ENCODE results near the gene FIGNL1.

FIGNL1 gene

DNA sequence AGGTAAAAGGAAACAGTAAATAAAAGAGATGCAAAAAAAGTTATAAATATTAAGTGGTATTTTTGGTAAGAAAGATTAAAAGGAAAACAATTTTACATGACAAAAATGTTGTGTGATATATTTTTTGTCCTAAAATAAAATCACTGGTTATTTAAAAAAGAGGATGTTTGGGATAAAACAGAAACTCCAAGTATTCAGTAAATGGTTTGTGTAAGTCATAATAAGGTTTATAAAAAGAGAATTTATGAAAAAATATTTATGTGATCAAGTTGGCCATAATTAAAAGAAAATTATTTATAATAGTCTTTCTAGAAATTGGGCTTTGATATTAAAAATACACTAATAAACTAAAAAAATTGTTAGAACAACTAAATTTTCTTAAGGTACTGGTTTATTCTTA lies 38.2 kb upstream of the FIGNL1 start:
- no peaks in the 10 kb centered on the region for H3K79me2 ChIP-seq (ENCODE audit: insufficient read depth, low read length)
- no peak overlapping the region for H3K27ac ChIP-seq (ENCODE audit: low read depth, low read length)
- peaks cover 9% of the 10 kb centered on the region; the same call in 1 of the 2 replicates for H3K9me3 ChIP-seq (ENCODE audit: insufficient read depth, low read length)
- H3K4me2 ChIP-seq (ENCODE audit: low read depth, low read length, poor library complexity, severe bottlenecking): no peak overlapping the region
- H3K27me3 ChIP-seq (ENCODE audit: low read length): 0 out of 2 replicates have a peak, but pooled peaks cover 4% of the 10 kb centered on the region
- TF ChIP-seq, protein P1, sequence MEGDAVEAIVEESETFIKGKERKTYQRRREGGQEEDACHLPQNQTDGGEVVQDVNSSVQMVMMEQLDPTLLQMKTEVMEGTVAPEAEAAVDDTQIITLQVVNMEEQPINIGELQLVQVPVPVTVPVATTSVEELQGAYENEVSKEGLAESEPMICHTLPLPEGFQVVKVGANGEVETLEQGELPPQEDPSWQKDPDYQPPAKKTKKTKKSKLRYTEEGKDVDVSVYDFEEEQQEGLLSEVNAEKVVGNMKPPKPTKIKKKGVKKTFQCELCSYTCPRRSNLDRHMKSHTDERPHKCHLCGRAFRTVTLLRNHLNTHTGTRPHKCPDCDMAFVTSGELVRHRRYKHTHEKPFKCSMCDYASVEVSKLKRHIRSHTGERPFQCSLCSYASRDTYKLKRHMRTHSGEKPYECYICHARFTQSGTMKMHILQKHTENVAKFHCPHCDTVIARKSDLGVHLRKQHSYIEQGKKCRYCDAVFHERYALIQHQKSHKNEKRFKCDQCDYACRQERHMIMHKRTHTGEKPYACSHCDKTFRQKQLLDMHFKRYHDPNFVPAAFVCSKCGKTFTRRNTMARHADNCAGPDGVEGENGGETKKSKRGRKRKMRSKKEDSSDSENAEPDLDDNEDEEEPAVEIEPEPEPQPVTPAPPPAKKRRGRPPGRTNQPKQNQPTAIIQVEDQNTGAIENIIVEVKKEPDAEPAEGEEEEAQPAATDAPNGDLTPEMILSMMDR (IDR thresholded peaks at IDR 0.05; ENCODE audit: insufficient read depth, low read length, poor library complexity, severe bottlenecking): no peak
- TF ChIP-seq EZH2phosphoT487 (conservative IDR thresholded peaks at IDR 0.05; ENCODE audit: low read length): no peak
- no peak overlapping the region for H3K4me3 ChIP-seq (ENCODE audit: insufficient read depth, low read length, poor library complexity, severe bottlenecking)
- no peaks in the 10 kb centered on the region for H3F3A ChIP-seq (ENCODE audit: insufficient read depth)
- H4K20me1 ChIP-seq (ENCODE audit: low read depth, low read length): no peaks in the 10 kb centered on the region
- H3K36me3 ChIP-seq (ENCODE audit: low read length): no peaks in the 10 kb centered on the region; the same call in 1 of the 2 replicates
- no peaks in the 10 kb centered on the region for H3K9me2 ChIP-seq (replicated peaks; ENCODE audit: insufficient read depth, low read length)
- H3K9ac ChIP-seq (ENCODE audit: low read length): no peak overlapping the region
- no peak overlapping the region for H2AFZ ChIP-seq (ENCODE audit: low read depth, low read length, severe bottlenecking)

DNA sequence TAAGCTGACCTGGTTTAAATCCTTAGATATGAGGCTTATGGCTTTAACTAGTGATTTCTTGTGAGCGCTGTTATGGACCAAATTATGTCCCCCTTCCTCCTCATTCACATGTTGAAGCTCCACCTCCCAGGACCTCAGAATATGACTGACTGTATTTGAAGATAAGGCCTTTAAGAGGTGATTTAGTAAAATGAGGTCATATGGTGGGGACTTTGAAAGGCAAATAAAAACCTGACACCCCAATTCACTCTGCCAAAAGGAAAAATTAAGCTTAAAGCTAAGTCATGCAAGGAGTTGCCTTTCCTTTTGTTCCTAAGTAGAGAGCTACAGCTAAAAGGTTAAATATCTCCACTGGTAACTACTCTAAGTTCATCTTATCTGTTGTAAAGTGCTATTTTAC lies 36.4 kb upstream of the FIGNL1 start:
- Histone ChIP-seq H3K9me2 (replicated peaks; ENCODE audit: insufficient read depth, low read length) (no peaks in the 10 kb centered on the region), H3K36me3 (ENCODE audit: low read length) (no peaks in the 10 kb centered on the region; the same call in 1 of the 2 replicates), H4K20me1 (ENCODE audit: low read depth, low read length) (no peaks in the 10 kb centered on the region), H3K4me2 (ENCODE audit: low read depth, low read length, poor library complexity, severe bottlenecking) (no peak overlapping the region), H3K9me3 (ENCODE audit: insufficient read depth, low read length) (peaks cover 9% of the 10 kb centered on the region; the same call in 1 of the 2 replicates), H3F3A (ENCODE audit: insufficient read depth) (no peaks in the 10 kb centered on the region), H2AFZ (ENCODE audit: low read depth, low read length, severe bottlenecking) (no peak overlapping the region), H3K79me2 (ENCODE audit: insufficient read depth, low read length) (no peaks in the 10 kb centered on the region), H3K9ac (ENCODE audit: low read length) (no peak overlapping the region), H3K27ac (ENCODE audit: low read depth, low read length) (no peak overlapping the region), H3K4me3 (ENCODE audit: insufficient read depth, low read length, poor library complexity, severe bottlenecking) (no peak overlapping the region), H3K27me3 (ENCODE audit: low read length) (0 out of 2 replicates have a peak, but pooled peaks cover 4% of the 10 kb centered on the region)
- TF ChIP-seq, protein P1 (IDR thresholded peaks at IDR 0.05; ENCODE audit: insufficient read depth, low read length, poor library complexity, severe bottlenecking): no peak

DNA sequence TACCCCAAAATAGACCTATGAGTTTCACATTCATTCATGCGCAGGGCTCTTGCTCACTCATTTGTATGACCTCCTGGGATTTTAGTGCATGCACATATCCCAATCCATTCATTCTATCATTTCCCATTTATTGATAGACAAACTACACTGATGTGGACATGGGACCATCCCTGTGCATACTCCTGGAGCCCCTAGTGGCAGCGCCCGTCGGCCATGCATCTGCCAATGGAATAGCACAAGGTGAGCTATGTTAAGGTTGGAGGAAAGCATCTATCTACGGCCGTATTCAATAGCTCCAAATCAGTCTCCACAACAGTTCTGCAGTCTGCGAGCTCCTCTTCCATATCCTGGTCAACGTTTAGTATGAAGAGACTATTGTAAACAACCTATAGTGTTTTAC lies 31.7 kb upstream of the FIGNL1 start:
- Histone ChIP-seq H3F3A (ENCODE audit: insufficient read depth) (no peaks in the 10 kb centered on the region), H3K4me2 (ENCODE audit: low read depth, low read length, poor library complexity, severe bottlenecking) (no peak overlapping the region), H3K9me2 (replicated peaks; ENCODE audit: insufficient read depth, low read length) (no peaks in the 10 kb centered on the region), H2AFZ (ENCODE audit: low read depth, low read length, severe bottlenecking) (no peak overlapping the region), H3K4me3 (ENCODE audit: insufficient read depth, low read length, poor library complexity, severe bottlenecking) (no peak overlapping the region), H3K27me3 (ENCODE audit: low read length) (no peaks in the 10 kb centered on the region), H3K27ac (ENCODE audit: low read depth, low read length) (no peak overlapping the region), H3K36me3 (ENCODE audit: low read length) (no peaks in the 10 kb centered on the region), H3K9ac (ENCODE audit: low read length) (no peak overlapping the region), H3K79me2 (ENCODE audit: insufficient read depth, low read length) (no peaks in the 10 kb centered on the region), H3K9me3 (ENCODE audit: insufficient read depth, low read length) (no peaks in the 10 kb centered on the region), H4K20me1 (ENCODE audit: low read depth, low read length) (no peaks in the 10 kb centered on the region)
- TF ChIP-seq EZH2phosphoT487 (conservative IDR thresholded peaks at IDR 0.05; ENCODE audit: low read length): no peak

DNA sequence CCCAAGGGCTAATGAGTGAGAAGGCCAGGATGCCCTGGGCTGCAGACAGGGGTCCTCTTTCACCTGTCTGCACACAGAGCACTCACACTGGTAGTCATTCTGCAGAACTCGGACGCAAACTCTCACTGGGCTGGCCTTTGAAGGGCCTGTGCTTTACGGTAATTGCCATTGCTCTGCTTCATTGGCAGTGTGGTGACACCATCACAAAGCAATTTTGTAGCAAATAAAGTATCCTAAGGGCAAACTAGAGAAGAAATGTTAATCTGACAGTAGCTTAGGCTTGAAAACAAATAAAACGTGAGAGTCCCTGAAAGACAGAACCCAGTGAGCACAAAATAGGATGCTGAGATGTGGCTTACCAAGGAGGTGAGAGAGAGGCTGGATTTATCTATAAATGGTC lies 30.6 kb upstream of the FIGNL1 start:
- no peaks in the 10 kb centered on the region for H4K20me1 ChIP-seq (ENCODE audit: low read depth, low read length)
- H3K9ac ChIP-seq (ENCODE audit: low read length): no peak overlapping the region
- no peak for TF ChIP-seq EZH2phosphoT487 (conservative IDR thresholded peaks at IDR 0.05; ENCODE audit: low read length)
- TF ChIP-seq, protein P1 (IDR thresholded peaks at IDR 0.05; ENCODE audit: insufficient read depth, low read length, poor library complexity, severe bottlenecking): no peak
- H2AFZ ChIP-seq (ENCODE audit: low read depth, low read length, severe bottlenecking): no peak overlapping the region
- no peak overlapping the region for H3K27ac ChIP-seq (ENCODE audit: low read depth, low read length)
- no peak overlapping the region for H3K4me3 ChIP-seq (ENCODE audit: insufficient read depth, low read length, poor library complexity, severe bottlenecking)
- H3K27me3 ChIP-seq (ENCODE audit: low read length): no peaks in the 10 kb centered on the region
- no peaks in the 10 kb centered on the region for H3F3A ChIP-seq (ENCODE audit: insufficient read depth)
- H3K9me2 ChIP-seq (replicated peaks; ENCODE audit: insufficient read depth, low read length): no peaks in the 10 kb centered on the region
- no peak overlapping the region for H3K4me2 ChIP-seq (ENCODE audit: low read depth, low read length, poor library complexity, severe bottlenecking)
- no peaks in the 10 kb centered on the region for H3K9me3 ChIP-seq (ENCODE audit: insufficient read depth, low read length)
- H3K79me2 ChIP-seq (ENCODE audit: insufficient read depth, low read length): no peaks in the 10 kb centered on the region
- H3K36me3 ChIP-seq (ENCODE audit: low read length): no peaks in the 10 kb centered on the region

All from SU-DHL-6 (cell line).